OCI-LY7 (cell line): Measurements from ENCODE around the gene ADARB2.

Experiments used
- CTCF ChIP-seq: fragments of 200-600 bp; sonication (generic); conservative IDR thresholded peaks from 2 replicates; pipeline ENCODE4 v1.5.1; 2014; ENCODE audit warnings: mild to moderate bottlenecking, antibody characterized with exemption, low read length, moderate library complexity, mixed read lengths
- EZH2phosphoT487 ChIP-seq: fragments of 200-600 bp; sonication (generic); IDR thresholded peaks from 2 replicates; pipeline ENCODE4 v1.6.1; 2018; ENCODE audit warnings: low read depth, borderline replicate concordance, mild to moderate bottlenecking, mixed run types, antibody characterized with exemption, low read length, moderate library complexity, mixed read lengths

GRCh38 chr10:1778375-1778969 is 41.1 kb upstream of the ADARB2 start:
- no peak for TF ChIP-seq CTCF
- no peak for TF ChIP-seq EZH2phosphoT487
